GM18861 (cell line): ENCODE data around the gene AKT2.
"Not testable (repeated sequence)": the region's sequence is repeated elsewhere in the genome, so short reads cannot be mapped to it uniquely, and the experiment has no call there.

ENCODE experiments used
- ATAC-seq: cut with Tn5 transposase; IDR thresholded peaks from one replicate; pipeline ENCODE4 v1.9.1; 2021; ENCODE audit not compliant: unreplicated experiment

Gene AKT2

GRCh38 chr19:40221858-40222619, 63.1 kb downstream of the AKT2 start:
- ATAC-seq = no peak

GRCh38 chr19:40220674-40221073, 64.5 kb downstream of the AKT2 start:
- ATAC-seq = no peak

- no peak for ATAC-seq
These were observed 65.3 kb downstream of the AKT2 start for GRCh38 chr19:40219721-40220276.

GRCh38 chr19:40219029-40219428, 66.1 kb downstream of the AKT2 start:
- not testable (repeated sequence) for ATAC-seq

GRCh38 chr19:40217934-40218890, 66.9 kb downstream of the AKT2 start, which contains the start of gene TTC9B:
Gene TTC9B, minus strand, starts transcription at chr19:40218384. Its CDS starts 3 bp downstream, at chr19:40218381.
- no peak for ATAC-seq

- ATAC-seq = no peak
These were observed 67.9 kb downstream of the AKT2 start for GRCh38 chr19:40217027-40217810.

GRCh38 chr19:40216777-40217026, 68.4 kb downstream of the AKT2 start:
- no peak for ATAC-seq

GRCh38 chr19:40216013-40216776, 69.0 kb downstream of the AKT2 start:
- no peak for ATAC-seq

- no peak for ATAC-seq
These were observed 70.2 kb downstream of the AKT2 start for GRCh38 chr19:40214936-40215335.

- ATAC-seq = no peak
These were observed 71.1 kb downstream of the AKT2 start for GRCh38 chr19:40213882-40214570.

- ATAC-seq = no peak
These were observed 71.8 kb downstream of the AKT2 start for GRCh38 chr19:40213251-40213829.

- no peak for ATAC-seq
These were observed 74.3 kb downstream of the AKT2 start for GRCh38 chr19:40210889-40211288.

GRCh38 chr19:40208602-40209001, 76.5 kb downstream of the AKT2 start:
- ATAC-seq = no peak

GRCh38 chr19:40205760-40206159, 79.4 kb downstream of the AKT2 start:
- ATAC-seq = no peak

- no peak for ATAC-seq
These were observed 80.8 kb downstream of the AKT2 start for GRCh38 chr19:40204381-40204780.

- no peak for ATAC-seq
These were observed 84.6 kb downstream of the AKT2 start for GRCh38 chr19:40200341-40201099.

- ATAC-seq = no peak
These were observed 86.7 kb downstream of the AKT2 start for GRCh38 chr19:40198272-40198990.

GRCh38 chr19:40193587-40193849, 91.6 kb downstream of the AKT2 start:
- no peak for ATAC-seq
